Lower leg skin (tissue), 3 donors: Measurements from ENCODE around the gene UBE2J2.

Experiments used
- POLR2A ChIP-seq, 2 donors: fragments of 450-650 bp; IDR thresholded peaks; one replicate each; pipeline ENCODE4 v1.6.1; 2016 to 2017; ENCODE audit warnings: antibody characterized with exemption in 2 of 2, mild to moderate bottlenecking in 1 of 2, moderate library complexity in 1 of 2
- TF ChIP-seq, protein P1 (sequence below), 3 donors: fragments of 450-650 bp; IDR thresholded peaks; one replicate each; pipeline ENCODE4 v1.5.1; 2016; ENCODE audit warnings: antibody characterized with exemption in 3 of 3, mild to moderate bottlenecking in 3 of 3, moderate library complexity in 2 of 3

DNA sequence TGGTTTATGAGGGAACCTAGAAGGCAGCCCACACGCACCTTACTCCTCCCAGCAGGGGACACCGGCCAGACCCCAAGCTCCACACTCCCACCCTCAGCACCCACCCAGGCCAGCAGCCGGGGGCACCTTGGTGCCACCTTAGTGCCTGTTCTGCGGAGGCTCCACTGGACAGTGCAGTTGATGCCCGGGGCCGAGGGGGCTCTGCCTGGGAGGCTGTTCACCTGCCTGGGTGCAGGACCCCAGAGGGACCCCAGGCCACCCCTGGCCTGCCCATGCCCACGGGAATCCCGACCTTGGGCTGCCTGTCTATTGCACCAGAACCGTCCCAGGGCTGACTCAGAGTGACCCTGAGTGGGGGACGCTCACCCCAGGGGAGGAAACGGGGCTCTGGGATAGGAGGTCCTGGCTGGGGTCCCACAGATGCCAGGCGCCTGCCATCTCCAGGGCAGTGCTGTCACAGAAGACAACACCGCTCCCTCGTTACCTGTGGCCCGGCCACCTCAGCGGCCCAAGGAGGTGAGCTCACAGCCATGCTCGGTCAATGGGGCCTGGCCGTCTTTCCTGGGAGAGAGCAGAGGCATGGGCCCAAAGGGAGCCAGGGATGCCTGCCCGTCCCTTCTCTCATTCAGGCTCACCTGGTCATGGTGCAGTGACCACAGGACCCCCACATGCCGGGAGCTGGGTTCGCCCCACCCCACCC, 7.3 kb upstream of the UBE2J2 start:
- TF ChIP-seq, protein P1, sequence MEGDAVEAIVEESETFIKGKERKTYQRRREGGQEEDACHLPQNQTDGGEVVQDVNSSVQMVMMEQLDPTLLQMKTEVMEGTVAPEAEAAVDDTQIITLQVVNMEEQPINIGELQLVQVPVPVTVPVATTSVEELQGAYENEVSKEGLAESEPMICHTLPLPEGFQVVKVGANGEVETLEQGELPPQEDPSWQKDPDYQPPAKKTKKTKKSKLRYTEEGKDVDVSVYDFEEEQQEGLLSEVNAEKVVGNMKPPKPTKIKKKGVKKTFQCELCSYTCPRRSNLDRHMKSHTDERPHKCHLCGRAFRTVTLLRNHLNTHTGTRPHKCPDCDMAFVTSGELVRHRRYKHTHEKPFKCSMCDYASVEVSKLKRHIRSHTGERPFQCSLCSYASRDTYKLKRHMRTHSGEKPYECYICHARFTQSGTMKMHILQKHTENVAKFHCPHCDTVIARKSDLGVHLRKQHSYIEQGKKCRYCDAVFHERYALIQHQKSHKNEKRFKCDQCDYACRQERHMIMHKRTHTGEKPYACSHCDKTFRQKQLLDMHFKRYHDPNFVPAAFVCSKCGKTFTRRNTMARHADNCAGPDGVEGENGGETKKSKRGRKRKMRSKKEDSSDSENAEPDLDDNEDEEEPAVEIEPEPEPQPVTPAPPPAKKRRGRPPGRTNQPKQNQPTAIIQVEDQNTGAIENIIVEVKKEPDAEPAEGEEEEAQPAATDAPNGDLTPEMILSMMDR (IDR thresholded peaks at IDR 0.05): no peak
- no peak for TF ChIP-seq POLR2A (IDR thresholded peaks at IDR 0.05)
